ENCODE data around the gene ACAT1. TPM values are rescaled to one million over a fixed set of nuclear protein-coding genes. Genes with fewer than 3 reads are reported as not detected.

The ACAT1 gene
- 100 to 1,000 TPM; 157 to 777 (median 226) TPM for total RNA-seq
- polyA plus RNA-seq: 100 to 1,000 TPM in 2 of 3 donors, 10 to 100 TPM in 1; 56.3 to 222 (median 106) TPM
- long read RNA-seq, donor 1, transcript ACAT1-210 (2 exons, 558 nt): minor isoform, 9 of 82 reads
- long read RNA-seq, donor 1, transcript ACAT1-201 (12 exons, 1,761 nt): major isoform, 45 of 82 reads
- long read RNA-seq, donor 1, partial matches to known transcripts: 19 of 82 reads
- long read RNA-seq, donor 1, other reads (novel, unspliced or antisense): 7 of 82 reads
- long read RNA-seq, donor 2, transcript ACAT1-210 (2 exons, 558 nt): minor isoform, 11 of 85 reads
- long read RNA-seq, donor 2, transcript ACAT1-201 (12 exons, 1,761 nt): major isoform, 44 of 85 reads
- long read RNA-seq, donor 2, partial matches to known transcripts: 29 of 85 reads
- long read RNA-seq, donor 2, other reads (novel, unspliced or antisense): 0 of 85 reads
- long read RNA-seq, donor 3, transcript ACAT1-210 (2 exons, 558 nt): minor isoform, 8 of 97 reads
- long read RNA-seq, donor 3, transcript ACAT1-201 (12 exons, 1,761 nt): major isoform, 41 of 97 reads
- long read RNA-seq, donor 3, partial matches to known transcripts: 40 of 97 reads
- long read RNA-seq, donor 3, other reads (novel, unspliced or antisense): 8 of 97 reads
- long read RNA-seq, donor 4, transcript ACAT1-201 (12 exons, 1,761 nt): major isoform, 355 of 410 reads
- long read RNA-seq, donor 4, partial matches to known transcripts: 47 of 410 reads
- long read RNA-seq, donor 4, other reads (novel, unspliced or antisense): 5 of 410 reads
- long read RNA-seq, donor 5, transcript ACAT1-201 (12 exons, 1,761 nt): major isoform, 496 of 527 reads
- long read RNA-seq, donor 5, partial matches to known transcripts: 13 of 527 reads
- long read RNA-seq, donor 5, other reads (novel, unspliced or antisense): 16 of 527 reads
- long read RNA-seq, donor 6, transcript ACAT1-201 (12 exons, 1,761 nt): major isoform, 241 of 298 reads
- long read RNA-seq, donor 6, partial matches to known transcripts: 40 of 298 reads
- long read RNA-seq, donor 6, other reads (novel, unspliced or antisense): 15 of 298 reads
- long read RNA-seq, donor 7, transcript ACAT1-210 (2 exons, 558 nt): minor isoform, 6 of 37 reads
- long read RNA-seq, donor 7, transcript ACAT1-201 (12 exons, 1,761 nt): major isoform, 18 of 37 reads
- long read RNA-seq, donor 7, partial matches to known transcripts: 13 of 37 reads
- long read RNA-seq, donor 7, other reads (novel, unspliced or antisense): 0 of 37 reads
- long read RNA-seq, donor 8, transcript ACAT1-201 (12 exons, 1,761 nt): major isoform, 67 of 109 reads
- long read RNA-seq, donor 8, transcript ACAT1-210 (2 exons, 558 nt): minor isoform, 12 of 109 reads
- long read RNA-seq, donor 8, partial matches to known transcripts: 20 of 109 reads
- long read RNA-seq, donor 8, other reads (novel, unspliced or antisense): 8 of 109 reads
- long read RNA-seq, donor 9, transcript ACAT1-201 (12 exons, 1,761 nt): major isoform, 45 of 87 reads
- long read RNA-seq, donor 9, transcript ACAT1-210 (2 exons, 558 nt): minor isoform, 9 of 87 reads
- long read RNA-seq, donor 9, partial matches to known transcripts: 26 of 87 reads
- long read RNA-seq, donor 9, other reads (novel, unspliced or antisense): 5 of 87 reads
- long read RNA-seq, donor 10, transcript ACAT1-201 (12 exons, 1,761 nt): major isoform, 13 of 21 reads
- long read RNA-seq, donor 10, partial matches to known transcripts: 5 of 21 reads
- long read RNA-seq, donor 10, other reads (novel, unspliced or antisense): 0 of 21 reads

GRCh38 chr11:108121274-108122155 lies at the start of gene ACAT1:
Gene ACAT1 (plus strand): TSS chr11:108121567. CDS start chr11:108121607, 40 bp downstream.
- intact Hi-C loops (cut with DNase I): loop anchor here in 1 of 2 donors (10.0 kb wide), 1 partner anchor 523 kb away; no protein-coding TSS in a partner anchor
- H3K27me3 ChIP-seq: no peaks in the 10 kb centered on the region
- no peaks in the 10 kb centered on the region for H3K9me3 ChIP-seq (replicated peaks in 1 of 3)
- peak within 1 kb of the TSS; percentile 60 to 97 (median 89) for H3K27ac ChIP-seq
- TF ChIP-seq CTCF (IDR thresholded peaks at IDR 0.05) (peak; percentile 17 to 79 (median 52)), POLR2A (IDR thresholded peaks at IDR 0.05) (peak; percentile 92 to 96)
- WGBS, 4 donors: 0 to 1% (median 1%) methylated on average over 24 to 73 of the region's 73 CpGs
- H3K36me3 ChIP-seq (replicated peaks in 1 of 2): no peaks in the 10 kb centered on the region
- peak within 1 kb of the TSS; percentile 32 to 72 (median 48) for H3K4me3 ChIP-seq
- peak; percentile 97 to 99 (median 98) for DNase-seq
- H3K4me1 ChIP-seq (replicated peaks in 1 of 2): peaks cover 24 to 34% of the 10 kb centered on the region in 2 donors

- intact Hi-C loops (cut with DNase I): no loop called here
- Histone ChIP-seq H3K27ac (no peak overlapping the region), H3K4me1 (replicated peaks in 1 of 2) (no peaks in the 10 kb centered on the region), H3K9me3 (replicated peaks in 1 of 3) (no peaks in the 10 kb centered on the region), H3K4me3 (no peak overlapping the region), H3K36me3 (replicated peaks in 1 of 2) (peaks cover 0 to 10% of the 10 kb centered on the region in 2 donors), H3K27me3 (no peaks in the 10 kb centered on the region)
- TF ChIP-seq CTCF (IDR thresholded peaks at IDR 0.05): no peak
- TF ChIP-seq POLR2A (IDR thresholded peaks at IDR 0.05): no peak
- DNase-seq: no peak
- WGBS, 4 donors: 74 to 95% (median 88%) methylated on average over 1 of the region's 1 CpG
These were observed 36.6 kb upstream of the ACAT1 start for GRCh38 chr11:108084811-108085210.

- no peaks in the 10 kb centered on the region for H3K4me1 ChIP-seq (replicated peaks in 1 of 2)
- H3K36me3 ChIP-seq (replicated peaks in 1 of 2): peaks cover 0 to 15% of the 10 kb centered on the region in 2 donors
- intact Hi-C loops (cut with DNase I): no loop called here
- H3K9me3 ChIP-seq (replicated peaks in 1 of 3): no peaks in the 10 kb centered on the region
- H3K27me3 ChIP-seq: no peaks in the 10 kb centered on the region
- TF ChIP-seq CTCF (IDR thresholded peaks at IDR 0.05) (no peak), POLR2A (IDR thresholded peaks at IDR 0.05) (no peak)
- no peak for DNase-seq
- H3K4me3 ChIP-seq: no peak overlapping the region
- H3K27ac ChIP-seq: no peak overlapping the region
- WGBS, 4 donors: 96 to 99% (median 97%) methylated on average over 2 of the region's 2 CpGs
These were observed 35.7 kb upstream of the ACAT1 start for GRCh38 chr11:108085672-108086071.
